HS-27A (cell line): ENCODE measurements around the gene ROBO3.

Source experiments
- DNase-seq: peaks from one replicate; pipeline ENCODE4 v3.0.0-alpha.2; 2012; ENCODE audit warnings: low read depth, missing footprints

The ROBO3 gene

GRCh38 chr11:124865181-124865901 is at the start of gene ROBO3:
Gene ROBO3 (plus strand): TSS chr11:124865432. CDS start chr11:124865578, 146 bp downstream.
- no peak for DNase-seq

DNA sequence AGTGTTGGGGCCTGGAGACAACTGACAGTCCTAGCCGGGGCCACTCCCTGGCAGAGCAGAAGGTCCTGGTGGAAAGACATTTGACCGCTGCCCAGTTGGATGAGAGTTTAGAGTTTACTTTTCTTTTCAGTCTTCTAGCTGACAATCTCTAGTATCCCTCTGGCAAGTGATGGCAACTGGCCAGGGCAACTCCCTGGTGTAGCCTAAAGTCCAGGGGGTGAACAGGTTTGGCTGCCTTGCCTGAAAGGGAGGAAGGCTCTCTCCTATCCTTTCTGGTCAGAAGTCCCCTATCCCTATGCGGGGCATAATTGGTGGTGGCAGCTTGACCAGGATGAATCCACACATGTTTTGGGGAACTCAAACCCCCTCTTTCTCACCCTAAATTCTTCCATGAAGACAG is 48.2 kb upstream of the ROBO3 start:
- no peak for DNase-seq

DNA sequence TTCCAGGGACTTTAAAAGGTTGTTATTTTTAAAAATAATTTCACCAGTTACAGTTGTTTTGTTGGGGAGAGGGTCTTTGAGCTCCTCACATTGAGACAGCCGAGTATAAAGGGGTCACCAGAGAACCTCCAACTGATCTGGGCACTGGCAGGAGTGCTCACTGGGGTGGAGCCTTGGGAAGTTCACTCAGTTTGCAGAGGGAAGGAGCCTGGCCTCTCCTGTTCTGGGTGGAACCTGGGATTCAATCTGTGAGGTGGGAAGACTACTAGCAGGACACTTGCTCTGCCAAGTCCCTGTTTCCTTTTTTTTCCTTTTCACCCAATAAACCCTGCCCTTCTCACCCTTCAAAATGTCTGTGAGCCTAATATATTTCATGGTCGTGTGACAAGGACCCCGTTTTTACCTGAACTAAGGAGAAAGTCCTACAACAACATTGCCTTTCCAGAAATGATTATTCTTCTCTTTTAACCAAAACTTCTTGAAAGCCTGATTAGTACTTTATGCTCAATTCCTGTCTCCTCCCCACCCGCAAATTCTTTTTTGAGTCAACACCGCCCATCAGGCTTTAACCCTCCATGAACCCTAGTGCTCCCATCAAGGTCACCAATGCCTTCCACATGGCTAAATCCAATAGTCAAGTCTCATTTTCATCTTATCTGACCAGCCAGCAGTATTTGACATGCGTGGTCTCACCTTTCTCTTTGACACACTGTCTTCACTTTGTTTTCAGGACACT is 43.1 kb upstream of the ROBO3 start:
- DNase-seq = no peak

DNA sequence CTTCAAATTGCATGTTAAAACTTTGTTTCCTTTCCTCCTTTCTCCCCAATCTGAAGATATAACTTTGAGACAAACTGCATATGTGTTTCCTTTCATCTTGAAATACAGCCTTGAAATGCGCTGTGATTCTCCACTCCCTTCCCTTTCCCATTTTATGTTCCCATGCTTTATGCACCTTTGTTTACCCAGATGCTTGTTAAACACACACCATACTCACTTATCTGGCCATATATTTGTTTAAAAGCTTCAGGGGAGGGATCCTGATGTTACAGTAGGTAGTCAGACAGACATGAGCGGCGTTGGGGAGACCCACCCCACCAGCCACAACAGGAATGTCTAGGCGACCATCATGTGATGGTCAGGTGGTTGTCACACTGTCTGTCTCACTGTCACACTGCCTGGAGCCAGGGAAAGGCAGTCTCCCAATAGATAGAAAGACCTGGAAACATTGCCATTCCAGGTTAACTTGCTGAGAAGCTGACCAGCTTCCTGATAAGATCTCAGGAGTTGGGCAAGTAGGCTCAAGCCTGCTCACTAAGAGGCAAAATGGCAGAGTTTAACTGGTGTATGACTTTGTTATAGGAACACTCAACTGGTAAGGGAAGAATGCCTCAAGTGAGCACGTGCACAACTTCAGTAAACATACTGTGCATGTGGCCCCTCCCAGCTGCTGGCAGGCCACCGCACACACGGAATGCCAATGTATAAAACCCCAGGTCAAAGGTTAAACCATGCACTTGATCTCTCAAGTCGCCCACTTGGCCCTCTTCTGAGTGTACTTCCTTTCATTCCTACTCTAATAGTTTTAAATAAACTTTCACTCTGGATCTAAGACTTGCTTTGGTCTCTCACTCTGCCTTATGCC is 41.5 kb upstream of the ROBO3 start:
- no peak for DNase-seq

DNA sequence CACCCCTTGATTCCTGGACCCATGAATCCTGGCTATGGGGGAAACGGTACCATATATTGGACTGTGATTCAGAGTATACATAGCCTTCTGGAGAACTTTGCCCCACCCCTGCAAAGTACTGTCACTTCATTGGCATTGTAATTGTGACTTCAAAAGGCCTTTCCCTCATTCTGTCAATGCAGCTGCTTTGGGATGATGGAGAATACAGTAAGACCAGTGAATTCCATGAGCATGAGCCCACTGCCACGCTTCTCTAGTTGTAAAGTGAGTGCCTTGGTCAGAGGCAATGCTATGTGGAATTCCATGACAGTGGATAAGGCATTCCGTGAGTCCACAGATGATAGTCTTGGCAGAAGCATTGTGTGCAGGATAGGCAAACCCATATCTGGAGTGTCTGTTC is 39.4 kb upstream of the ROBO3 start:
- DNase-seq = no peak

DNA sequence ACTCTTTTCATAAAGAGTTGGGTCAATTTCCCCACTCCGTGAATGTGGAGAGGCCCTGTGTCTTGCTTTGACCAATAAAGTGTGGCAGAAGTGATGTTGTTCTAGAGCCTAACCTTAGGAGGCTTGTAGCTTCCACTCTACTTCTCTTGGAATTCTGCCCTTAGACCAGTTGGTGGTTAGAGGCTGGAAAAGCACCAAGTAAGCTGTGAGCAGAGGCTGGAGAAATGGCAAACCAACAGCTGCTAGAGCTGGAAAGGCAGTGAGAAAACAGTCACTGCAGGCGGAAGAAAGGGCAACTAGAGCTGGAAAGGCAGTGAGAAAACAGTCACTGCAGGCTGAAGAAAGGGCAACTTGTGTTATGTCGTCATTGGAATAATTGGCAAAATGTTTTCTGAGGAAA is 35.2 kb upstream of the ROBO3 start:
- DNase-seq = no peak

- DNase-seq = no peak
Measured at GRCh38 chr11:124830749-124831148, 34.5 kb upstream of the ROBO3 start.

- no peak for DNase-seq
Measured at GRCh38 chr11:124831897-124832296, 33.3 kb upstream of the ROBO3 start.

DNA sequence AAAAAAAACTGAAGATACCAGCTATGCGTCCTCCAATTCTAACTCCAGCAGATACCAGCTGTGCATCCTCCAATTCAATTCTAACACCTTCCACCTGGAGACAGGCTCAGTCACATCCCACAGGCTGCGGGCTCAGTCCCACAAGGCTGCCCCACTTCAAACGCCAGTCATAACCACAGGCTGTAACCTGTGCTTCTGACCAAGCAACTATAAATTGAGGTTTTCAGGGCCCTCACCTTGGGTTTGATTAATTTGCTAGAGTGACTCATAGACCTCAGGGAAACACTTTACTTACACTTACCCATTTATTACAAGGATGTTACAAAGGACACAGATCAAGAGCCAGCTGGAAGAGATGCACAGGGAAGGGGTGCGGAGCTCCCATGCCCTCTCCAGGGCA is 32.7 kb upstream of the ROBO3 start:
- DNase-seq = no peak

- no peak for DNase-seq
Measured at GRCh38 chr11:124834526-124835180, 30.6 kb upstream of the ROBO3 start.

DNA sequence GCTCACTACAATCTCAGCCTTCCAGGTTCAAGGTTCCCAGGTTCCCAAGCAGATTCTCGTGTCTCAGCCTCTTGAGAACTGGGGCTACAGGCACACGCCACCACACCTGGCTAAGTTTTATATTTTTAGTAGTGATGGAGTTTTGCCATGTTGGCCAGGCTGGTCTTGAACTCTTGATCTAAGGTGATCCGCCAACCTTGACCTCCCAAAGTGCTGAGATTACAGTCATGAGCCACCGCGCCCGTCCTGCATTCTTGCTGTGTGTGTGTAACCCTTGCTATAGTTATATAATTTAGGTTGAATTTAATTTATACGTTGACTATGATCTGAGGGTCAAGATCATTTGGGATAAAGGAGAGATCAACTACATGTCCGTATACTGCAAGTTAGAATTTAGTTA is 29.3 kb upstream of the ROBO3 start:
- no peak for DNase-seq

DNA sequence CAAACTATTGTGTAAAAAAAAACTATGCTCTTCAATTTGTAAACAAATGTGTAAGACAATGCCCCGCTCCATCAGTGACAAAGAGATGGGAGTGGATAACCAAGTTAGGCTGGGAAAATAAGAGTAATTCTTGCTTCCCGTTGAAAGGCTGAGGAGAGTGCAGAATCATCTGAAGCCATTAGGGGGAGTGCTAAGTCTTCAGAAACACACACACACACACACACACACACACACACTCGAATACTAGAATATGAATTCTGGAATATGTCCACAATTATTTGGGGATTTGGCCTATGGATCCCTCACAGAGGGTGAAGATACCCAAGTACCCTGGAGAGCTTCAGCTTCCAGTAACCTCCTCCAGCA is 27.8 kb upstream of the ROBO3 start:
- no peak for DNase-seq

GRCh38 chr11:124838805-124839127 is 26.5 kb upstream of the ROBO3 start:
- no peak for DNase-seq

DNA sequence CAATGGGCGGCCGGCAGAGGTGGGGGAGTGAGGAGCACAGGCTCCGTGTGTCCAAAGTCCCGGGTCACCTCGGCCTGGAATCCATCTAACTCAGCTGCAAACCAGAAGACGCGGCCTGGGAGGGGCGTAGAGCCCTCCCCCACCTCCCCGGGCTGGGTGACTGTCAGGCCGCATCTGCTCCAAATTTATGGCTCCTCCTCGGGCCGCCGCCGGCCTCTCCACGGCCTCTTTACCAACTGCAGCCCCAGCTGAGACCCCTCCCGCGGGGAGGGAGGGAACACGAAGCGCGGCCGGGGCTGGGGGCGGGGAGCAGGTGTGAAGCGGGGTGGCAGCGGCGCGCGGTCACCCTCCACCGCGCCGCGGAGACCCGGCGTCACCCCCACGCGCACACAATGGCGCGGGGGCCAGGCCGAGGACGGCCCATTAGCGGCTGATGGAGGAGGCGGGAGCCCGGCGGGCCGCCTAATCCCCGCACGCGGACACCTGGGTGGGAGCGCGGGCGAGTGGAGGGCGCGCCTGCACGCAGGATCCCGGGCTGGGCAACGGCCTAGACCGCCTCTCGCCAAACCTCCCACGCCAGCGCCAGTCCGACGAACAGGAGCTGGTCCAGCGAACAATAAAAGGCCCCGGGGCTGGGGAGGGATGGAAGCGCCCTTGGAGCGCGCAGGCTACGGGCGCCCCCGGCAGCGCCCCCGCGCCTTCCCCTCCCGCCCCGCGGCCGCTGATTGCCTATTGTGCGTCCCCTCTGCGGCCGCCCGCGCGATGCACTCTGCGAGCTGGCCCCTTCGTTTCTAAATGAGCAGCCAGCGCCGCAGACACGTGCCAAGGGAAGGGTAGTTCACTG is 25.9 kb upstream of the ROBO3 start:
- no peak for DNase-seq

GRCh38 chr11:124839972-124840621 is 25.1 kb upstream of the ROBO3 start:
- no peak for DNase-seq

GRCh38 chr11:124840666-124841065 is 24.6 kb upstream of the ROBO3 start:
- no peak for DNase-seq

GRCh38 chr11:124841201-124841600 is 24.0 kb upstream of the ROBO3 start:
- DNase-seq = no peak

DNA sequence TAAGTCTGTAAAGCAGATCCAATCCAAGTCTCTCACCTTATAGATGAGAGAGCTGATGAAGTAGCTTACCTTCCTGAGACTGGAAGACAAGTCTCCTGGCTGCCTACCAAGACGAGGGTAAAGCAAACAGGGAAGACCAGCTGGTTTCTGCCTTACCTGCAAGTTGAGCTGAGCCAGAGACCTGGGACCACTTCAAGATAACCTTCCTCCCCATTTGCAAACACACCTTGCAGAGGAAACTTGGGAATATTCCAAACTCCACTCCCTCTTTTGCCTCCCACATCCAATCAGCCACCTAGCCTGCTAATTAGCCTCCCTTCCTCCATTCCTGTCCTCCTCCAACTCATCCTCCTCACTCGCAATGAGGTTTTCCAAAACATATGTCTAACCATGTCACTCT is 23.4 kb upstream of the ROBO3 start:
- no peak for DNase-seq

- DNase-seq = no peak
Measured at GRCh38 chr11:124842305-124842704, 22.9 kb upstream of the ROBO3 start.

DNA sequence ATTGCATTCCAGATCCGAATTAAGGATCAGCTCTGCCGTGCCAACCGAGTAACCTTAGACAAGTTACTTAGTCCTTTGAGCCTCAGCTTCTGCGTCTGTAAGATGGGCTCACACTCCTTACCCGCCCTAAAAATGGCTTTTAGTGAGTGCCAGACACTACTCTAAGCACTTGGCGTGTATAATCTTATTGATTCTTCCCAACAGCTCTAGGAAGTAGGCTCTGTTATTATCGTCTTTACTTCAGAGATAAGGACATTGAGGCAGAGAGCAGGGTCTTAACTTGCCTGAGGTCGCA is 21.7 kb upstream of the ROBO3 start:
- no peak for DNase-seq

DNA sequence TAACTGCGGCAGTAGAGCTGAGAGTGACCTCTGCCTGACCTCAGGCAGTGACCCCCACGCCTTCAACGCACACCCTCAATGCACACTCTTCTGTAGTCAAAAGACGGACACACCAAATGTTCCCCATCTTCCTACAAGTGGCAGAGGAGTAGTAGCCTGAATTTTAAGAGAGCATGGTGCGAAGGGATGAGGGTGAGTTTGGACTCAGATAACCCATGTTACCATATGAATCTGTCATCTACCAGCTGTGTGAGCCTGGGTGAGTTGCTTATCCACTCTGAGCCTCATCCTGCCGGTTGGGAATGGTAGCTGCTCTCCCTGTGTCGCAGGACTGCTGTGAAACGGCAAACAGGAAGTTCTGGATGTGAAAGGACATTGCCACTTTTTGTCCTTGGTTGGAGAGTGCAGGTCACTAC is 20.6 kb upstream of the ROBO3 start:
- no peak for DNase-seq
